GM12875 (cell line): ENCODE measurements around the gene LINGO4.

ENCODE experiments used
- H3K4me3 ChIP-seq: one replicate; pipeline ENCODE4 v1.5.1; 2011; ENCODE audit warnings: low read depth, low read length, control low read depth
- CTCF ChIP-seq: IDR thresholded peaks from 2 replicates; pipeline ENCODE4 v1.5.1; 2011; ENCODE audit warnings: low read depth, mild to moderate bottlenecking, control low read depth, inconsistent platforms, low read length, moderate library complexity, borderline replicate concordance; ENCODE audit not compliant: insufficient read depth

LINGO4 gene

DNA sequence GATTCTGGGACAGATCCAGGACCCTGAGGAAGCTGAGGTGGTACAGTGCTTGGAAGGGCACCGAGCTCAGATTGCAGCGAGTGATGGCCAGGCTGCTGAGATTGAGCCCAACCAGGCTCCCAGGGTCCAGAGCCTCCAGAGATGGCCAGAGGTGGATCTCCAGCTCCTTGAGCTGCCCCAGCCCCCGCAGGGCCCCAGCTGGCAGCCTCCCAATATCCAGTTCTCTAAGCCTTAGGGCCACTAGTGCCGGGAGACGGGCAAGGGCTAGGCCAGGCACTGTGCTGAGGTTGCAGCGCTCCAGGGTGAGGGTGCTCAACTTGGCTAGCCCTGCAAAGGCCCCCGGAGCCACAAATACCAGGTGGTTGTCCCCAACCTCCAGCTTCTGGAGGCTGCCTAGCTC, 3.4 kb downstream of the LINGO4 start:
- H3K4me3 ChIP-seq = no peak overlapping the region
- no peak for TF ChIP-seq CTCF

DNA sequence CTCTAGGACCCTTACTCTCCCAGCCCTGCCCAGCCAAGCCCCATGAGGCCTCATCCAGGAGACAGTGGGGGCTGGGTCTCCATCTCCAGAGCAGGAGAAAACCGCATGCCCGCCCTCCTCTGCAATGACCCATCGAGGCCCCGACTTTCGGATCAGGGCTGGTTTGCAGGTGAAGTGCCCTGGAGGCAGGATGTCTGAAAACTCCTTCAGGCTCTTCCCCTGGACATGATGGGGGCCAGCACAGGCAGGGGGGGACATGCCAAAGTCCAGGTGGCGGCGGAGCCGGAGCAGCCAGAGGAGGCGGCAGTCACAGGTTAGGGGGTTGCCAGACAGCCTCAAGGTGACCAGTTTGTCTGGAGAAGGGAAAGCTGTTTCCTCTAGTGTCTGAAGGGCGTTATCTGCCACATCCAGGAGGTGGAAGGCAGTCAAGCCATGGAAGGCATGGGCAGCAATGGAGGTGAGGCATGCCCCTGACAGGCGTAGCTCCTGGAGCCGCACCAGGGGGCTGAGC, 3.9 kb downstream of the LINGO4 start:
- TF ChIP-seq CTCF = no peak
- H3K4me3 ChIP-seq = no peak overlapping the region

GRCh38 chr1:151800830-151801229, 4.4 kb downstream of the LINGO4 start:
- H3K4me3 ChIP-seq = no peak overlapping the region
- no peak for TF ChIP-seq CTCF

GRCh38 chr1:151799179-151800022, 5.8 kb downstream of the LINGO4 start:
- TF ChIP-seq CTCF = no peak
- no peak overlapping the region for H3K4me3 ChIP-seq

- no peak overlapping the region for H3K4me3 ChIP-seq
- TF ChIP-seq CTCF = no peak
Measured at GRCh38 chr1:151798571-151798970, 6.6 kb downstream of the LINGO4 start.

GRCh38 chr1:151790940-151791651, 14.1 kb downstream of the LINGO4 start:
- peak overlapping the region; percentile 55 for H3K4me3 ChIP-seq
- no peak for TF ChIP-seq CTCF
